OCI-M2 (cell line): ENCODE data around the gene BUD31.
"Not testable (repeated sequence)": the region's sequence is repeated elsewhere in the genome, so short reads cannot be mapped to it uniquely, and the experiment has no call there.

Experiments
- DNase-seq: peaks from one replicate; lab custom pipeline; 2025; ENCODE audit not compliant: unreplicated experiment; lab: John Stamatoyannopoulos, UW

The BUD31 gene

DNA sequence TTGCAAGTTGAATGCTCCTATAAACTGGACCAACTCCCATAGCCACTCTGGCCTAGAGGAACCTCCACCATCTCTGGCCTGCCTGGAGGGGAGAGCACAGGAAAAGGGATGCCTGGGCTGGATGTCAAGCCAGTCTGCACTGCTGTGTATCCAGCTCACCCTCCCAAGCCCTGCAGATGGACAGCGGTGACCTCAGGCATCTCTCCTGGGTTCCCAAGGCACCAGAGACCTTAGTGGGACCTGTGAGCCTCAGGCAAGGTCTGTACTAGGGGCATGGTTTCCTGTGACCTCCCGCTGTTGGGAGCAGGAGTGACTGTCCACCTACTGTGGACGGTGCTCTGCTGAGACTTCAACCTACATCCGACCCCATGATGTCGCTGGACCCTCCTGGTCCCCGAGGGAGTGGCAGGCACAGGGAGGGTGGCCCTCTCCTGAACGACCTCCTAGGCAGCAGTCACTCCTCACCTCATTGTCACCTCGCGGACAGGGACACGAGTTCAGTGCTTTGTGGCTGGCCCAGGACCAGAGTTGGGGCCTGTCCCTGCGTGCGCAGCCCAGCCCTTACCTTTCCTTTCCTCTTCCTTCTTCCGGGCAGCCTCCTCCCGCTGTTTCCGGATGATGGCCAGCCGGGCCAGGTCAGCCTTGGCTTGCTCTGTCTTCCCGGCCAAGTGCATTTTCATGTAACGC, 11.3 kb upstream of the BUD31 start:
- no peak for DNase-seq

DNA sequence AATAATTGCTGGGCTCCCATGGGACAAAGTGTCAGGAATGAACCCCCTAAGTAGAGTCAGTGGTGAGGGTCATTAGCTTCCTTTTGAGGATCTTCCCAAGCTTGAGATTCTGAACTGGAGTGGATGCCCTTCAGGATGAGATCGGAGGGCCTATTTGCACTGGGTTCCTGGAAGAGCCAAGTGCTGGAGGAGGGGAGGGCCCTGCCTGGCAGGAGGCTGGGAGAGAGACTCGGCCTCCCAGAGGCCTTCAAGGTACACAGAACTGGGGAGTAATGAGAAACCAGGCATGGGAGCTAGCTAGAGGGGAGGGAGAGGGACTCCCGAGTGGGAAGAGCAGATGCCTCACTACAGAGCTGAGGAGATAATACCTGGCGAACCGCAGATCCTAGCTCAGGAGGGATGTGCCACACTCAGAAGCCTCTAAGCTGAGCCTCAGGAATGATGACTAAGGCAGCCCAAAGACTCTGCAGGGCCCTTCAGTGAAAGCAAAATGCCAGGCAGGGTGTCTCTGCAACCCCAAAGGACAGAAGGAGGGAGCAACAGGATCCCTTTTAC, 9.8 kb upstream of the BUD31 start:
- DNase-seq: no peak

DNA sequence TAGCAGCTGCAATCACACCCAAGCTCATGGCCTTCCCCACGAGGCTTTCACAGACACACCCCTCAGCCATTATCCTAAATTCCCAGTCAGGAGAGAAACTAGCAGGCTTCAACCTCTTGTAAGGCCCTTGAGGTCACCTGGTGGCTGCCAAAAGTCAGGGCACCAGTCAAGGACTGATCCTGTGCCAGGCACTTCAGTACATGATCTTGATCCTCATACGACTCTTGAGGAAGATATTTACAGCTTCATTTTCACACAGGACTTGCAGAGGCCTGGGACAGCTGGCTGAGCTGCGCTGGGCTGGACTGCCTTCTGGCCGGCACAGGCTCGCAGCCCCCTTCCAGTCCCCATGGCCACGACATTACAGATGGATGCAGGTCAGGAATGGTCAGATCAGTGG, 9.2 kb upstream of the BUD31 start:
- DNase-seq: no peak

DNA sequence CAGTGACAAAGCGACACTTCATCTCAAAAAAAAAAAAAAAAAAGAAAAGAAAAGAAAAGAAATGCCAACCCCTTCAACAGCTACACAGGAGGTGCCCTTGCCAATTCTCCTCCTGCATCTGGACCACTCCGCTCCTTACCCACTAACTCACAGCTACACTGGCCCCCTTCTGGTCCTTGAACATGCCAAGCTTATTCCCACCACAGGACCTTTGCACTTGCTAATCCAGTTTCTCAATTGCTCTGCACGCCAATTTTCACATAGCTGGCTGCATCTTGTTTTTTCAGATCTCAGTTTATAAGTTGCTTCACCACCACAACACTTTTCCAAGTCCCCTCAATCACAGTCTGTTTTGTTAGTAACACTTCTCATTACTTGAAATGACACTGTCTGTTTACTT, 5.9 kb upstream of the BUD31 start:
- no peak for DNase-seq

DNA sequence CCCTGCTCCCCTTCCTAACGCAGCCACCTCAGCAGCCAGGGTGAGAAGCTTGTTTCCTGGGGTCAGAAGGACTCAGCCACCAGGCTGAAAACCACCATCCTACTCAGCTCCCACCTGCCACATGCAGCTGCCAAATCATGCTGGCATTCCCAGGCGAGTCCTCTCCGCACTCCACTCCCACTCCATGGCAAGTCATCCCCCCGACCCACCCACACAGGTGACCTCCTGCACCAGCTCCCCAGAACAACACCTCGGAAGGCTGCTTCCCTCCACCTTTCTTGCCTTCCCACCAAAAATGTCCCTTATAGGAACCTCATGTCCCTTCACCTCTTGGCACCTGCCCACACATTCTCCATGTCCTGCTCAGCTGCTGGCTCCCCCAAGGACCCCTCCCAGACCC, 5.0 kb upstream of the BUD31 start:
- DNase-seq: no peak

DNA sequence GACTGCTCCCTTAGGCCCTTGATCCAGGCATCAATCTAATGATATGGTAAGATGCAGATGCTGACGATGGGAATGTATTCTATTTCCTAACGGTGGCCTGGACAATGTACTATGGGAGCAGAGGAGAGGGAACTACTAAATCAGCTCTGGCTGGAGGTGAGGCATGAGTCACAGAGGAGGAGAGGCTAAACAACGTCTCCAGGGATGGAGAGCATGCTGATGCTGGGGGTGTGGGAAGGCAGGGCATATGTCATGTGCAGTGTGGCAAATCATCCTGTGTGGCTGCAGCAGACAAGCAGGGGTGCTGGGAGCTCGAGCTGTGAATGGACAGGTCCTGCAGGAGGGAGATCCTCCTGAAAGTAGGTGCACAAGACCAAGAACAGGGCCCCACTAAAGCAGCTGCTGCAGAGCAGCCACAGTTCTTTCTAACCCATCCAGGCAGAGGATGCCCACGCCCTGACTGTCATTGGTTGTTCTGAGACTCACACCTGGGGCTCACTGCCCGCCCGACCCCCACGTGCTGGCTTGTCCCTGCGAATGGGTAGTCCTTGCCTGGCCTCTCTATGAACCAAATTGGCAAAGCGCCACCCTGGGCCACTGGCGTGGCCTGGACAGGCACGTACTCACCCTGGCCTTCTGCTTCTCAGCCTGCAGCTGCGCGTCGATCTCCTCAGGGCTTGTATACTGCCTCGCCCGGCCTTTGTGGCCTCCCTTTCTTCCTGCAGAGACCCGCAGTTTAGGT, 4.4 kb upstream of the BUD31 start:
- no peak for DNase-seq

DNA sequence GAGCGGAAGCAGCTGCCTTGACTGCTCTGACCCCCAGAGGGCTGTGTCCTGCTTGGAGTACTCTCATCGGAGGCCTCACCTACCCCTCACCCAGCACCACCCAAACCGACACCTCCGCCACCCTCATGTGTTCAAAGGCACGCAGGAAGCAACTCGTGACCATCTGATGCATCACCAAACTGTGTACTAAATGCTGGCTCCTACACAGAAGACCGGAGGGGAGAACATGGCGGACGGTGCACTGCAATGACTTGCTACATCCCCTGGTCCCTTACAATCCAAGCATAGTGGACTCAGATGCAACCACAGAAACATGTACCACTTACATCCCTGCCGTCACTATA, 3.8 kb upstream of the BUD31 start:
- DNase-seq: no peak

DNA sequence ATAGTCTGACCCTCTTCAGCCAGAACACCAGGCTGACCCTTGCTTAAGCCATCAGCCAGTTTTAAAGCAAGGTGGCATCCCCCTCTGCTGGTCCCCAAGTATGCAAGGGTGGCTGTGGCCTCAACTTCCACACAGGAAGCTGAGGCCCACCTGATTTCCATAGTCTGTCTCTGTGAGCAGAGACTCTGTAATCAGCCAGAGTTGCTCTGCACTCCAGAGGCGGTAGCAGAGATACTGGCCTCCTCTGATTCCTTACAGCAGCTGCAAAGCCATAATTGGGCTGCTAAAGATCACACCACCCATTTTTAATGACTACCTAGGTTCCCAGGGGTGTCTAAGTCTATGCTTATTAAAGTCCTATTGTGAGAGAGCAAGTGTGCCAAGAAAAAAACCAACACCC, 2.2 kb upstream of the BUD31 start:
- DNase-seq: no peak

DNA sequence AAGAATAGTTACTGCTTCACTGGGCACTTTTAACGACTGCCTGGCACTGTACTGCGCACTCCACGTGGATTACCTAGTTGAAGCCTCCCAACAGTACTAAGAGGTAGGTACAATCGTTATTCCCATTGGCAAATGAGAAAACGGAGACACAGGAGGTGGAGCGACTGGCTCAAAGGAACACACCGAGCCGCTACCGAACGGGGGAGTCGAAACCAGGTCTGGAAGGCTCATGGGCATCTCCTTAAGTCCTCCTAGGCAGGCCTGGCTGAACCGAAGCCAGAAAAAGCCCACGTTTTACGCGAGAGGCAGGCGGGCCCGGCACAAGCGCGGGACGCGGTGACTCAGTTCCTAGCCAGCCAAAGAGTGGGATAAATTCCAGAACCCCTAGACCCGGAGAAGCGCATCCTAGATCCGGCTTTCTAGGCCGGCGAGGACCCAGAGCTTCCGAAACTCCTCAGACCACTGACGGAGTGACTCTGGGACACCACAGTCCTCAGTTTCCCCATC, 844 bp upstream of the BUD31 start:
- no peak for DNase-seq

DNA sequence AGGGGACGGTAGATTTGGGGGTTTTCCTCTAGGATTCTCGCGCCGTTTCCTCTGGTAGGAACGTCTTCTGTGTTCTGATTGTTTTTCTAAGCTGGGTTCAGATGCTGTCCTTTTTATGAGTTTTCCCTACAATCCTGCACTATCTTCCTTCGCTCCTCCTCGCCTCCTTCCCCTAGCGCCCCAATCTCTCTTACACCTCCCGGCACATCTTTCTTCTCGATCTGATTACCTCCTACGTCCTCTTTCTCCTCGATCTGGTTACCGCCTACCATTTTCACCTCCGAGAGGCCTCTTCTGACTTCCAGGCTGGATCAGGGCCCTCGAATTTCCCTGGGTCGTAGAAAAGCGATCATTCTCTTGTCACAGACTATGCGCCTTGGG, 413 bp downstream of the BUD31 start:
- DNase-seq: no peak

DNA sequence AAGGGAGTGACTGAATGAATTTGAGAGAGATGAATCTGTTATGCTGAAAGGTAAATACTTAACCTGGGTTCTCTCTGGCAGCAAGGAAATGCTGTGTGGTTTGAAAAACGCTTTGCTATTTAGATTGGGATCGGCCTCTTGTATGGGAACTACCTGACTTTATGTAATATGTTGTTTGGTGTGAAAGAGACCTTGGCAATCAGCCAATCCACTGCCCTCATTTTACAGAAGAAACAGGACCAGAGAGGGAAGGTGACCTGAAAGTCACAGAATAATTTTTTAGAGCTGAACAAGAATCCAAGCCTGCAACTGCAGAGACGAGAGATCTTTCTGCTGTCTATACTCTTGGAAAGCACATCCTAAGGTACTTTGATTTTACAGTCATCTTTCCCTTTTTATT, 1.0 kb downstream of the BUD31 start:
- no peak for DNase-seq

DNA sequence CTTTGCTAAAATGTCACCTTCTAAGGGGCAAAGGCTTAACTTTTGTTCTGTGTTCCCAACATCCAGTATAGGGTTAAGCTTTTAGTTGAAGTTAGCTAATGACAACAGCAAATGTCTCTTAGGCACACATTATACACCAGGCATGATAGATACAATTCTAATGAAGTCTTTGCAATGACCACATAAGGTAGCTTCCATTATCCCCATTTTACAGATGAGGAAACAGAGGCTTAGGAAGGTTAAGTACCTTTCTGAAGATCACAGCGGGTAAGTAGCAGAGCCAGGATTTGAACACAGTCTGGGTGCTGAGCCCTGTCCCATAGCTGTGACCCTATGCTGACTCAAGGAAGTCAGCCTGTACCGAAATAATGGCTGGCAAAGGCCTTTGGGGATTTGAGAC, 1.9 kb downstream of the BUD31 start:
- DNase-seq: no peak

DNA sequence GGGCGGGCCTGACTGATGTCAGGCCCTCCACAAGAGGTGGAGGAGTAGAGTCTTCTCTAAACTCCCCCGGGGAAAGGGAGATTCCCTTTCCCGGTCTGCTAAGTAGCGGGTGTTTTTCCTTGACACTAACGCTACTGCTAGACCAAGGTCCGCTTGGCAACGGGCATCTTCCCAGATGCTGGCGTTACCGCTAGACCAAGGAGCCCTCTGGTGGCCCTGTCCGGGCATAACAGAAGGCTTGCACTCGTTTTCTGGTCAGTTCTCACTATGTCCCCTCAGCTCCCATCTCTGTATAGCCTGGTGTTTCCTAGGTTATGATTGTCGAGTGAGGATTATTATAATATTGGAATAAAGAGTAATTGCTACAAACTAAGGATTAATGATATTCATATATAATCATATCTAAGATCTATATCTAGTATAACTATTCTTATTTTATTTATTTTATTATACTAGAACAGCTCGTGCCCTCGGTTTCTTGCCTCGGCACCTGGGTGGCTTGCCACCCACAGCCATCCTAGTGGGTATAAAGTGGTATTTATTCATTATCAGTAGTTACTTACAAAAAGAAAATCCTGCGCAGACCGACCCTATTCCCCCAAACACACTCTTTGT, 6.9 kb downstream of the BUD31 start:
- not testable (repeated sequence) for DNase-seq

DNA sequence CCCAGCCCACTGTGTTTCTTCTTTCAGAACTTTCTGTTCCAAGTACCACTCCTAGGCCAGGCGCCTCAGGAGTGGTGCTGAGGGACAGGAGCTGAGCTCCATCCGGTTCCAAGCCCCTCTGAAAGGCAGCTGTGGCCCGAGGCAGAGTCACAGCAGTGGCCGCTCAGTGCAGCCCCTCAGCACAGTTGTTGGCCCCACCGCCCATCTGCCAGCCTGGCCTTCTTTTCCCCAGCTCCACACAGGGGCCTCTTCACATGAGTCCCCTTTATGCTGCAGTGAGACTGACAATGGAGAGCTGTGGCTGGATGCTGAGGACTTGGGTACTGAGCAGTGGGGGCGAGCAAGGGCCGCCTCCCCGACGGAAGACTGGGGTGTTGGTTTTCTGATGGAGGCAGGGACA, 9.5 kb downstream of the BUD31 start:
- no peak for DNase-seq

DNA sequence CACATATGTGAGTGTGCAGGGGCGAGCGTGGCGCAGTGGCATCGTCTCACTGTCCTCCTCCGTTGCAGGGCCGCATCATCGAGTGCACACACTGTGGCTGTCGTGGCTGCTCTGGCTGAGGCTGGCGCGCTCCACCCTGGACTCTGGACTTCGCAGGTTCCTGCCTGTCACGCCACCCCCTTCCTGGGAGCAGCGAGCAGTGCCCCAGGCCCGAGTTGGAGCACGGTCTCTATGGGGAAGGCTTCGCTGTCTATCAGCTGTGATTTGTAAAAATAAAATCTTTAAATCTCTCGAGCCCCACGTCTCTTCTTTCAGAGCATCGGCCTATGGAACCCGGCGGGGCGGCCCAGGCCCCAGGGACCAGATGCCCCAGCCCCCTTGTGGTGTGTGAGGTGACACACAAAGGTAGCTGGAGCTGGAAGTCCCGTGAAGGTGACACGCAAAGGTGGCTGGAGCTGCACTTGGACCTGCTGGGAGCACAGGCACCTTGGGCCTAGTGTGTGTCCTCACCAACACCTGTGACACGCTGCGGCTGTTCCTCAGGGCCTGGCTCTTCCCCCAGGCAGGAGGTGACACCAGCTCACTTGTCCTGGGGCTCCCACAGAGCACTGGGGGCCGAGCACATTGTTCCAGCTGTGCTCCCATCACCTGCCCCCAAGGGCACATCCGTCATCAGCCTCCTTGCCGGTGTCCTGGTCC, 10.7 kb downstream of the BUD31 start:
- DNase-seq: no peak

DNA sequence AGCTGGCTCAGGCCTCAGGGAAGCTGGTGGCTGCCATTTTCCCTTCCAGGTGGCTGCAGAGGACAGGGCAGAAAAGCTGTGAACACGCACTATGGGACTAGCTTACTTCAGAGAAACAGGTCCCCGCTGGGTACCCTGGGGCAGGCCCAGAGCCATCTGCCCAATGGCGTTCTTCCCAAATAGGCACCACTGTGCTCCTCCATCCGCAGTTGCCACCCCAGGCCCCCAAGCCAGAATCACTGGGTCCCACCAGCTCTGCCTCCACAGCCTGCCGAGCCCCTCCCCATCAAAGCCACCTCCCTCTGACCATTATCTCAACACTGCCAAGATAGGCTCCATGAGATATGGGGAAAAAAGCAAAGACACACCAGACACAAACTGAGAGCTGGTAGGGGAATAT, 11.4 kb downstream of the BUD31 start:
- DNase-seq: no peak

DNA sequence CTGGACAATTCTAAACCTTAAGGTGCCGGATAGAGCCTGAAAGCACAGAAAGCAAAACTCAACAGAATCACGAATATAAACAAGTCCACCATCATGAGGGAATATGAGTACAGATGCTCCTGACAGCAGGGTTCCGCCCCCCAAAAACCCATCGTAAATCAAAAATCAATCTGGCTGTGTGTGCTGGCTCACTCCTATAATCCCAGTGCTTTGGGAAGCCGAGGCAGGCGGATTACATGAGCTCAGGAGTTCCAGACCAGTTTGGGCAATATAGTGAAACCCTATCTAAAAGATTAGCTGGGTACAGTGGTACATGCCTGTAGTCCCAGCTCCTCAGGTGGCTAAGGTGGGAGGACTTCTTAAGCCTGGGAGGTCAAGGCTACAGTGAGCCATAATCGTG, 12.2 kb downstream of the BUD31 start:
- DNase-seq: no peak

DNA sequence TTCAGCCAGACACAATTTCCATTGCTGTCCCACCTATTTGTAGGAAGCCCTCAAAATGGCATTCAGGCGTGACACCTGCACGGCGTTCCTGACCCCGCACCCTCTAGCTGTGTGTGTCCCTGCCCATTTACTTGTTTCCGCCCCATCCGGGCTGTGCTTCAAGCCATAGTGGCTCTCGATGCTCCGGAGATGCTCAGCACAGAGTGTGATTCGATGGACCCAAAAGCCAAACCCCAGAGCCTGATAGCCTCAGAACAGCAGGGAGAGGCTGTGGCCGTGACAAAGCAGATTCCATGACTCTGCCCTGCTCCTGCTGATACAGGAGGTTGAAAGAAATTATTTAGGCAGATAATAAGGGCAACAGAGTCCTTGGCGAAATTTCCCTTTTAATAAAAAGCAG, 13.4 kb downstream of the BUD31 start:
- DNase-seq: no peak

DNA sequence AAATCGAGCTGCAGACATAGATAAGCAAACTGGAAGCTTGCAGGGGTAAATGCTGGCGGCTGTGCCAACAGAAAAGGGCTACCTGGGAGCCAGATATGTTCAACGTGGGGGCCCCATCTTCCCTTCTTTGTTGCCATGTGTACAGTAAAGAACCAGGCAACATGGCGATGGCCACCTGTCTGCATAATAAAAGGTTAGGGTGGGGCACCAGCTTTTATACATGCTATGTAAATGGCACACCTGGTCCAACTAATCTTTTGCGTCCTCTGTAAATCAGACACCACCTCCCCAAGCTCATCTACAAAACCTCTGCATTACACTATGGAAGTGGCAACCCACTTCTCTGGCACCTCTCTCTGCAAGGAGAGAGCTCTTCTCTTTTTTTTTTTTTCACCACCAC, 13.9 kb downstream of the BUD31 start:
- no peak for DNase-seq

DNA sequence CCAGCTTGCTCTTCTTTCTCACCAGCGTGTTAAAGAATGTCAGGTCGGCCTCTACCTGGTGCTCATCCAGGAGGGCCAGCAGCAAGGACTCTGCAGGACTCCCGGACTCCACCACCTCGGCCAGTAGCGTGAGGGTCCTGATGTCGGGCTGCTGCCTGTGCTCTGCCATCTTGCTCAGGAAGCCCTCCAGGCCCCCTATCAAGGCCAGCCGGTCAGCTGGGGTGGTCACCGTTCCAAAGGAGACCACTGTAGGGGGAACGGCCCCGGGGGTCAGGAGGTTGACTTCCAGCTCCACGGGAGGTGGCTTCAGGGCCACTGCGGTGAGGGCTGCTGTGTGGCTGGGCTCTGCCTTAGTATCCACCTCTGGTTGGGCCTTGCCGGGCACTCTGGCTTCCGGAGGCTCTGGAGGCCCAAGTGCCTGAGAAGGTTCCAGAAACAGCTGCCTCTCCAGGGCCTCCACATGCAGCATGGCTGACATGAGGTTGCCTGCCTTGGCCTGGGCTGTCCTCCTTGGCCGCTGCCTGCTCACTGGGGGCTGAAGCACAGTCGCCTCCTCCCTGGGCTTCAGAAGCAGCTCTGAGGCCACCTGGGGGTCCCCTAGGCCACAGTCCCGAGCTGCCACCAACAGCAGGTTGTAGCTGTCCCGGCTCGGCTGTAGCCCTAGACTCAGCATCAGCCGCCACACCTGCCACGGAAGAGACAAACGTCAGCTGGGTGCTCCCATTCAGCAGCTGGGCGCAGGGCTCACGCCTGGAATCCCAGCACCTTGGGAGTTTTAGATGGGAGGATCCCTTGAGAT, 16.4 kb downstream of the BUD31 start:
- no peak for DNase-seq
